PFSK-1 (cell line): ENCODE measurements around the gene ST6GALNAC3.

Source experiments
- POLR2AphosphoS5 ChIP-seq: IDR thresholded peaks from 2 replicates; pipeline ENCODE4 v1.6.1; 2012; ENCODE audit warnings: low read depth, mild to moderate bottlenecking, control low read depth, low read length, moderate library complexity
- SIN3A ChIP-seq: IDR thresholded peaks from 2 replicates; pipeline ENCODE4 v1.6.1; 2012; ENCODE audit warnings: mild to moderate bottlenecking, low read length, moderate library complexity, borderline replicate concordance; ENCODE audit not compliant: insufficient read depth
- TAF1 ChIP-seq: IDR thresholded peaks from 2 replicates; pipeline ENCODE4 v1.6.1; 2012; ENCODE audit warnings: low read length, control low read depth, borderline replicate concordance; ENCODE audit not compliant: insufficient read depth
- TF ChIP-seq, protein P1 (sequence below), 2 experiments: IDR thresholded peaks; 2 replicates each; pipeline versions ENCODE4 v1.6.1 to v1.8.0; 2011 to 2012; ENCODE audit warnings: low read depth in 2 of 2, low read length in 2 of 2, control low read depth in 1 of 2, inconsistent platforms in 1 of 2, mild to moderate bottlenecking in 1 of 2, moderate library complexity in 1 of 2; ENCODE audit not compliant: insufficient read depth in 1 of 2

DNA sequence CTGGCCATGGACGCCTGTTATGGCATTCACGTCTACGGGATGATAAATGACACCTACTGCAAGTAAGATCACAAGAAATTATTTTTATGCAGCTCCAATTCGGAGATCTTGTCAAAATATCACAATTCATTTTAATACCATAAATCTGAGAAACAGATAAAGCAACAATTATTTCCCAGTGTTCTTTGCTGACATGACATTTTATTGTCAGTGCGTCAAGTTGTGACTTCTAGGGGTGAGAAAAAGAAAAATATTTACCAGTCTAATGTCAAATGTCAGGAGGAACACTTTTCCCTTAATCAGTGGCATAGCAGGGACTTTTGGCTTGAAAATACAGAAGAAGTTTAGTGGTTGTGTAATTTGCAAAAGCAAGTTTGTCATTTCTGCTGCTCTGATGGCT lies 553.0 kb downstream of the ST6GALNAC3 start:
- TF ChIP-seq, protein P1, sequence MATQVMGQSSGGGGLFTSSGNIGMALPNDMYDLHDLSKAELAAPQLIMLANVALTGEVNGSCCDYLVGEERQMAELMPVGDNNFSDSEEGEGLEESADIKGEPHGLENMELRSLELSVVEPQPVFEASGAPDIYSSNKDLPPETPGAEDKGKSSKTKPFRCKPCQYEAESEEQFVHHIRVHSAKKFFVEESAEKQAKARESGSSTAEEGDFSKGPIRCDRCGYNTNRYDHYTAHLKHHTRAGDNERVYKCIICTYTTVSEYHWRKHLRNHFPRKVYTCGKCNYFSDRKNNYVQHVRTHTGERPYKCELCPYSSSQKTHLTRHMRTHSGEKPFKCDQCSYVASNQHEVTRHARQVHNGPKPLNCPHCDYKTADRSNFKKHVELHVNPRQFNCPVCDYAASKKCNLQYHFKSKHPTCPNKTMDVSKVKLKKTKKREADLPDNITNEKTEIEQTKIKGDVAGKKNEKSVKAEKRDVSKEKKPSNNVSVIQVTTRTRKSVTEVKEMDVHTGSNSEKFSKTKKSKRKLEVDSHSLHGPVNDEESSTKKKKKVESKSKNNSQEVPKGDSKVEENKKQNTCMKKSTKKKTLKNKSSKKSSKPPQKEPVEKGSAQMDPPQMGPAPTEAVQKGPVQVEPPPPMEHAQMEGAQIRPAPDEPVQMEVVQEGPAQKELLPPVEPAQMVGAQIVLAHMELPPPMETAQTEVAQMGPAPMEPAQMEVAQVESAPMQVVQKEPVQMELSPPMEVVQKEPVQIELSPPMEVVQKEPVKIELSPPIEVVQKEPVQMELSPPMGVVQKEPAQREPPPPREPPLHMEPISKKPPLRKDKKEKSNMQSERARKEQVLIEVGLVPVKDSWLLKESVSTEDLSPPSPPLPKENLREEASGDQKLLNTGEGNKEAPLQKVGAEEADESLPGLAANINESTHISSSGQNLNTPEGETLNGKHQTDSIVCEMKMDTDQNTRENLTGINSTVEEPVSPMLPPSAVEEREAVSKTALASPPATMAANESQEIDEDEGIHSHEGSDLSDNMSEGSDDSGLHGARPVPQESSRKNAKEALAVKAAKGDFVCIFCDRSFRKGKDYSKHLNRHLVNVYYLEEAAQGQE (IDR thresholded peaks at IDR 0.05; ENCODE audit: insufficient read depth in 1 of 2, low read depth in 2 of 2, low read length in 2 of 2), result no peak
- TF ChIP-seq POLR2AphosphoS5 (no peak), SIN3A (no peak), TAF1 (no peak)
